Tibial artery (tissue), 4 donors: ENCODE results near the gene NECTIN1.

Experiments used
- DNase-seq, 2 donors: peaks; one replicate each; pipeline ENCODE4 v3.0.0-alpha.2; 2019
- H3K27ac ChIP-seq, 2 donors: fragments of 200-600 bp; sonication (generic) in 1 of 2; 1 replicate in 1 of 2; 2 replicates in 1 of 2; pipeline ENCODE4 v1.5.1; 2018 to 2019; ENCODE audit warnings: mild to moderate bottlenecking in 1 of 2
- H3K27me3 ChIP-seq, 2 donors: fragments of 200-600 bp; sonication (generic) in 1 of 2; one replicate each; pipeline versions ENCODE4 v1.5.1 to v1.6.0; 2016 to 2019
- H3K36me3 ChIP-seq, 3 donors: fragments of 200-600 bp; sonication (generic) in 2 of 3; one replicate each; pipeline ENCODE4 v1.5.1; 2016 to 2019; ENCODE audit warnings: mild to moderate bottlenecking in 2 of 3
- H3K4me1 ChIP-seq, 4 donors: fragments of 200-600 bp; sonication (generic) in 2 of 4; 1 replicate in 3 of 4; 2 replicates in 1 of 4; pipeline ENCODE4 v1.5.1; 2016 to 2019
- H3K4me3 ChIP-seq, 2 donors: fragments of 200-600 bp; sonication (generic) in 1 of 2; 1 replicate in 1 of 2; 2 replicates in 1 of 2; pipeline ENCODE4 v1.5.1; 2018 to 2019; ENCODE audit warnings: mild to moderate bottlenecking in 2 of 2
- H3K9me3 ChIP-seq, 3 donors: fragments of 200-600 bp; sonication (generic) in 1 of 3; one replicate each; pipeline ENCODE4 v1.5.1; 2016 to 2019
- intact Hi-C: fragments of 100-400 bp; cut with DNase I; formaldehyde crosslinking; loops from one replicate; pipeline ENCODE4 v1.15.0; 2023; ENCODE audit warnings: low total_unique reads
- TF ChIP-seq, protein P1 (sequence below), 2 experiments: fragments of 200-600 bp in 1 of 2; fragments of 450-650 bp in 1 of 2; IDR thresholded peaks; one replicate each; pipeline ENCODE4 v1.5.1; 2017 to 2019; ENCODE audit warnings: antibody characterized with exemption in 2 of 2, mild to moderate bottlenecking in 1 of 2, moderate library complexity in 1 of 2

NECTIN1 gene

DNA sequence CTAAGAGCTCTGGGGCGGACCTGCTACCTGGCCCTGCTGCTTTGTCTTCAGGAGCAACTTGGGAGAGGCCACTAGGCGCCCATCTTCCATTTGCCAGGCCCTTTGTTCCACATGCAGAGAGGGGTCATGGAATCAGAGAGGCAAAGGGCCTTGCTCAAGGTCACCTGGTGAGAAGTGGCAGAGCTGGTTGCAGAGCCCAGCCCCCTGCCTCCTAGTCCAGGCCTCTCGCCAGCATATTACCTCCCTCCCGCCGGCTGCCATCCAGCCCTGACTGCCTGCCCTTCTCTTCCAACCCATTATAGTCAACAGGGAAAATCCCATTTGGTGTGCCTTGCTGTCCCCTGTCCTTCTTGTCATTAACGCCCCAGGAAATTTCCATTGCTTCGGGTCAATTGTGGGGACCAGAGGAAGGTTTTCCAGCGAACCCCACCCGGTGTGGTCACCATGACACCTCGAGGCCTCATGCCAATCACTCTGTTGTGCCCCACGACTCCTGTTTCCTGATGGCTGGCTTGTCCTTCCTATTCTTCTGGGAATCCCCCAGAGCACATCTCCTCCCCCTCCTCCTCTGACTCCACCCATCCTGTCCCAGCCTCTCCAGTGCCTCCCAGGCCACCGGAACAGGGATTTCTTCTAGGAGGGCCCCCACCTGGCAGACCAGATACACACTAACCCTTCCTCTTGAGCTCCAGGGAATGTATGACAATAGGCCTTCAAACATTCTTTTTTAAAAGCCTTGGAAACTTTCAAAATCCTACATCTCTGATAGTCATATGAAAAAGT, 77.0 kb downstream of the NECTIN1 start:
- H3K4me1 ChIP-seq, result no peaks in the 10 kb centered on the region
- H3K9me3 ChIP-seq, result no peaks in the 10 kb centered on the region
- TF ChIP-seq, protein P1, sequence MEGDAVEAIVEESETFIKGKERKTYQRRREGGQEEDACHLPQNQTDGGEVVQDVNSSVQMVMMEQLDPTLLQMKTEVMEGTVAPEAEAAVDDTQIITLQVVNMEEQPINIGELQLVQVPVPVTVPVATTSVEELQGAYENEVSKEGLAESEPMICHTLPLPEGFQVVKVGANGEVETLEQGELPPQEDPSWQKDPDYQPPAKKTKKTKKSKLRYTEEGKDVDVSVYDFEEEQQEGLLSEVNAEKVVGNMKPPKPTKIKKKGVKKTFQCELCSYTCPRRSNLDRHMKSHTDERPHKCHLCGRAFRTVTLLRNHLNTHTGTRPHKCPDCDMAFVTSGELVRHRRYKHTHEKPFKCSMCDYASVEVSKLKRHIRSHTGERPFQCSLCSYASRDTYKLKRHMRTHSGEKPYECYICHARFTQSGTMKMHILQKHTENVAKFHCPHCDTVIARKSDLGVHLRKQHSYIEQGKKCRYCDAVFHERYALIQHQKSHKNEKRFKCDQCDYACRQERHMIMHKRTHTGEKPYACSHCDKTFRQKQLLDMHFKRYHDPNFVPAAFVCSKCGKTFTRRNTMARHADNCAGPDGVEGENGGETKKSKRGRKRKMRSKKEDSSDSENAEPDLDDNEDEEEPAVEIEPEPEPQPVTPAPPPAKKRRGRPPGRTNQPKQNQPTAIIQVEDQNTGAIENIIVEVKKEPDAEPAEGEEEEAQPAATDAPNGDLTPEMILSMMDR (IDR thresholded peaks at IDR 0.05), result no peak
- H3K36me3 ChIP-seq, result no peaks in the 10 kb centered on the region
- peaks cover 0 to 7% of the 10 kb centered on the region in 2 donors for H3K27me3 ChIP-seq
- intact Hi-C loops, result no loop called here
- no peak overlapping the region for H3K27ac ChIP-seq
- H3K4me3 ChIP-seq, result no peak overlapping the region
- no peak for DNase-seq

DNA sequence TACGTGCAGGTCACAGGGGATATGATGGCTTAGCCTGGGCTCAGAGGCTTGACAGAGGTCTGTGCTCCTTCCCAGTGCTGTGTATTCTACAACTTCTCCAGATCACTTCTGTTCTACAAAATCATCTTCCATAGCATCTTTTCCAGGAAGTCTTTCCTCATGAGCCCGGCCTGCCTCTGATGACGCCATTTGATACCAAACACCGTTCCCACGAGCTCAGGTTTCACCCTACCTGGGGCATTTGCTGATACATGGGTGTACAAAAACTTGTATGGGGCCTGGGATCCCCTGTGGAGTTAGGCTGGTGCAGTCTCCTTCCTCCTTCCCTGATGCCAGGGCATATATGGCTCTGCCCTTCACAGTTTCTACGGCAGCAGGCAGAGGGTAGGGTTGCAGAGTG, 78.7 kb downstream of the NECTIN1 start:
- no peaks in the 10 kb centered on the region for H3K9me3 ChIP-seq
- no peak overlapping the region for H3K4me3 ChIP-seq
- H3K27ac ChIP-seq, result no peak overlapping the region
- no peaks in the 10 kb centered on the region for H3K36me3 ChIP-seq
- H3K4me1 ChIP-seq, result no peaks in the 10 kb centered on the region
- H3K27me3 ChIP-seq, result peaks cover 0 to 2% of the 10 kb centered on the region in 2 donors
- no peak for DNase-seq
- intact Hi-C loops, result no loop called here
- TF ChIP-seq, protein P1 (IDR thresholded peaks at IDR 0.05), result no peak

DNA sequence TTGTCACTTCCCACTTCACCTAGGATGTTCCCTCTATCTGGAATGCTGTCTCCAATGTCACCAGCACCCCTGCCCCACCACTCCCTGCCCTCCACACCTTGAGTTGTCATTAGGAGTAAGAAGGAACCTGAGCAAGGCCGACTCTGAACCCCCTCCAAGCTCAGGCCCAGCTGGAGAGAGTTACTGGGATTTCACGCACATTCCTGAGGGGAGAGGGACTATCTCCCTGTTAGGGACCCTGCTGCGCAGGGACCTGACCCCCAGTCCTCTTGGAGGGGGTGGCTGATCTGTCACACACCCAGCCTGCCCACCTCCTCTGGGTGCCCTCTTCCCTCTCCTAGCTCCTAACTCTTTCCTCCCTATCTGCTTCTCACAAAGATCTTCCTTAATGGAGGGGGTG, 81.7 kb downstream of the NECTIN1 start:
- no peak for DNase-seq
- Histone ChIP-seq H3K27me3 (peaks cover 0 to 12% of the 10 kb centered on the region in 2 donors), H3K4me1 (no peaks in the 10 kb centered on the region), H3K36me3 (no peaks in the 10 kb centered on the region), H3K9me3 (no peaks in the 10 kb centered on the region), H3K27ac (no peak overlapping the region), H3K4me3 (no peak overlapping the region)
- intact Hi-C loops, result no loop called here
- TF ChIP-seq, protein P1 (IDR thresholded peaks at IDR 0.05), result no peak

DNA sequence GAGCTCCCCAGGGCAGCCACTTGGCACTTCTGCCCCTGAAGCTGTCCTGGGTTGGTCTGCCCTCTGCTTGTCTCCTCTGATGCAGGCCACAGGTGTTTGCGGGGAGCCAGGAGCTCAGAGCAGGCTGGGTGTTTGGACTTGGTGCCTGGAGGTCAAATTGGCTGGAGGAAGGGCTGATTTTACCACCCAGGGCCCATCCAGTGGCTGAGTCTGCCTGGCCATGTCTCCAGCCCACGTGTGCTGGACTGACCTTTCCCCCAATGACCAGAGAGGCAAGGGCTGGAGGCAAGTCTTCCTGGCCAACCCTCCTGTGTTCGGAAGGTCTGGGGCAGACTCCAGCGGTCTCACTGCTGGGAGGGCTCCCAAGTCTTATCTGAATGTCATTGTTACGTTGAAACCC, 84.0 kb downstream of the NECTIN1 start:
- no peaks in the 10 kb centered on the region for H3K36me3 ChIP-seq
- no peaks in the 10 kb centered on the region for H3K9me3 ChIP-seq
- no peak overlapping the region for H3K4me3 ChIP-seq
- TF ChIP-seq, protein P1 (IDR thresholded peaks at IDR 0.05), result no peak
- no peak overlapping the region for H3K27ac ChIP-seq
- no peaks in the 10 kb centered on the region for H3K4me1 ChIP-seq
- peaks cover 0 to 14% of the 10 kb centered on the region in 2 donors for H3K27me3 ChIP-seq
- no peak for DNase-seq
- intact Hi-C loops, result no loop called here

DNA sequence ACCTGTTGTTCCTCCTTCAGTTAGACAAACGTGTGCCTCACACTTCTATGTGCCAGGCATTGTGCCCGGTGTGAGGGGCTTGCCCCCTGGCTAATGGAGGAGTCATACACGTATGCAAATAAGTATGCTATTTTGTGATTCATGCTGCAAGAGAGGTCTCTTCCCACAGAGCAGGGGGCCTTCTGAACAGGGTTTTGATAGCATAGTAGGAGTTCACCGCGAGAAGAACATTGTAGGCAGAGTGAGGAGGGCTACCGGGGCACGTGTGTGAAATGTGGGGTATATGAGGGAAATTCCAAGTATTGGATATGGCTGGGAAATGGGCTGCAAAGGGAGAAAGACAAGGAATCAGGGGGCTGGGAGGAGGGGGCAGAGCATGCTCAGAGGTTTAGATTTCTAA, 84.5 kb downstream of the NECTIN1 start:
- H3K9me3 ChIP-seq, result no peaks in the 10 kb centered on the region
- no peak for DNase-seq
- TF ChIP-seq, protein P1 (IDR thresholded peaks at IDR 0.05), result no peak
- H3K4me1 ChIP-seq, result no peaks in the 10 kb centered on the region
- intact Hi-C loops, result no loop called here
- no peak overlapping the region for H3K27ac ChIP-seq
- H3K36me3 ChIP-seq, result no peaks in the 10 kb centered on the region
- no peak overlapping the region for H3K4me3 ChIP-seq
- peaks cover 0 to 17% of the 10 kb centered on the region in 2 donors for H3K27me3 ChIP-seq
